Activated CD4-positive, alpha-beta T cell treated with anti-CD3 and anti-CD28 coated beads, Interleukin-2, amount 10 ng/mL, durations not matched to agents 24 days and 14 days (primary cell): ENCODE results near the gene DAGLB. TPM values are rescaled to one million over a fixed set of nuclear protein-coding genes. Genes with fewer than 3 reads are reported as not detected.

Source experiments
- DNase-seq: peaks from one replicate; pipeline ENCODE4 v3.0.0; 2022
- H3K27ac Mint-ChIP-seq: one replicate; pipeline ENCODE4 v1.8.0; 2022; ENCODE audit warnings: mild to moderate bottlenecking, mixed read lengths
- H3K27me3 Mint-ChIP-seq: one replicate; pipeline ENCODE4 v1.8.0; 2022; ENCODE audit warnings: mixed read lengths
- H3K36me3 Mint-ChIP-seq: one replicate; pipeline ENCODE4 v1.8.0; 2022; ENCODE audit warnings: low read depth, mild to moderate bottlenecking, mixed read lengths
- H3K4me1 Mint-ChIP-seq: one replicate; pipeline ENCODE4 v1.8.0; 2021; ENCODE audit warnings: mixed read lengths
- H3K4me3 Mint-ChIP-seq: one replicate; pipeline ENCODE4 v1.8.0; 2022; ENCODE audit warnings: mild to moderate bottlenecking, moderate library complexity, mixed read lengths
- H3K9me3 Mint-ChIP-seq: one replicate; pipeline ENCODE4 v1.8.0; 2021; ENCODE audit warnings: mixed read lengths
- intact Hi-C: fragments of 100-400 bp; cut with micrococcal nuclease; formaldehyde crosslinking; loops from one replicate; pipeline ENCODE4 v1.15.1; 2023
- total RNA-seq: library from RNA; stranded (reverse); gene quantifications from 2 replicates; pipeline ENCODE4 v1.2.3, GENCODE V29; 2022

DAGLB gene
- total RNA-seq, 1 donor from 2014 or later = 26.8 TPM

GRCh38 chr7:6432781-6433180 lies 15.0 kb downstream of the DAGLB start:
- intact Hi-C loops = no loop called here
- Mint-ChIP-seq H3K4me1 (peaks cover 19% of the 10 kb centered on the region), H3K27ac (no peak overlapping the region), H3K36me3 (peaks cover 34% of the 10 kb centered on the region), H3K4me3 (no peak overlapping the region), H3K9me3 (no peaks in the 10 kb centered on the region), H3K27me3 (no peaks in the 10 kb centered on the region)
- no peak for DNase-seq

- Mint-ChIP-seq H3K27me3 (no peaks in the 10 kb centered on the region), H3K27ac (no peak overlapping the region), H3K9me3 (no peaks in the 10 kb centered on the region), H3K36me3 (peaks cover 40% of the 10 kb centered on the region), H3K4me3 (no peak overlapping the region), H3K4me1 (peaks cover 6% of the 10 kb centered on the region)
- intact Hi-C loops = no loop called here
- no peak for DNase-seq
These were observed 16.8 kb downstream of the DAGLB start for GRCh38 chr7:6430974-6431373.

DNA sequence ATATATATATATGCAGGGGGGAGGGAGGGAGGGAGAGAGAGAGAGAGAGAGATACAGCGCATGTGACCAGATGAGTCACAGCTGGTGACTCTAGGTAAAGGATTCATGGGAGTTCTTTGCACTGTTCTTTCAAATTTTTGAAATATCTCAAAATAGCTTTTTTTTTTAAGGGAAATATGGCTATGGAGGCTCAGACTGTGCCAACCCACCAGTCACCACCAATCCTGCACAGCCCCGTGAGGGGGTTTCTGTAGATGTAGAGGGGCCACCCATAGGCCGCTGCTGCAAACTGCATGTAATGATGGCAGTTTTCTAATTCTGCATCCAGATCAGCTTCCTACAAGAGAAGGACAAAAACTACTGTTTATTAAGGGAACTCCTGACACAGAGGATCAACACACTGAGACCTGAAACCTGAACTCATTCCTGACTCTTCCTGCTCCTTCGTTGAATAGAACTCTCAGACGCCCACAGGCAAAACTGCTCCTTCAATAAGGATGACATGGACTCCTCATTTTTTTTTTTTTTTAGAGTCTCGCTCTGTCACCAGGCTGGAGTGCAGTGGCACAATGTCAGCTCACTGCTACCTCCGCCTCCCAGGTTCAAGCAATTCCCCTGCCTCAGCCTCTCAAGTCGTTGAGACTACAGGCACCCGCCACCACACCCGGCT lies 17.3 kb downstream of the DAGLB start:
- Mint-ChIP-seq H3K27me3 (no peaks in the 10 kb centered on the region), H3K27ac (no peak overlapping the region), H3K36me3 (peaks cover 43% of the 10 kb centered on the region), H3K4me1 (peaks cover under 1% of the 10 kb centered on the region), H3K4me3 (no peak overlapping the region), H3K9me3 (no peaks in the 10 kb centered on the region)
- no peak for DNase-seq
- intact Hi-C loops = no loop called here

GRCh38 chr7:6425948-6426347 lies 21.8 kb downstream of the DAGLB start:
- H3K9me3 Mint-ChIP-seq = no peaks in the 10 kb centered on the region
- no peak for DNase-seq
- H3K4me3 Mint-ChIP-seq = no peak overlapping the region
- peaks cover 2% of the 10 kb centered on the region for H3K4me1 Mint-ChIP-seq
- peaks cover 48% of the 10 kb centered on the region for H3K36me3 Mint-ChIP-seq
- no peak overlapping the region for H3K27ac Mint-ChIP-seq
- intact Hi-C loops = no loop called here
- no peaks in the 10 kb centered on the region for H3K27me3 Mint-ChIP-seq

DNA sequence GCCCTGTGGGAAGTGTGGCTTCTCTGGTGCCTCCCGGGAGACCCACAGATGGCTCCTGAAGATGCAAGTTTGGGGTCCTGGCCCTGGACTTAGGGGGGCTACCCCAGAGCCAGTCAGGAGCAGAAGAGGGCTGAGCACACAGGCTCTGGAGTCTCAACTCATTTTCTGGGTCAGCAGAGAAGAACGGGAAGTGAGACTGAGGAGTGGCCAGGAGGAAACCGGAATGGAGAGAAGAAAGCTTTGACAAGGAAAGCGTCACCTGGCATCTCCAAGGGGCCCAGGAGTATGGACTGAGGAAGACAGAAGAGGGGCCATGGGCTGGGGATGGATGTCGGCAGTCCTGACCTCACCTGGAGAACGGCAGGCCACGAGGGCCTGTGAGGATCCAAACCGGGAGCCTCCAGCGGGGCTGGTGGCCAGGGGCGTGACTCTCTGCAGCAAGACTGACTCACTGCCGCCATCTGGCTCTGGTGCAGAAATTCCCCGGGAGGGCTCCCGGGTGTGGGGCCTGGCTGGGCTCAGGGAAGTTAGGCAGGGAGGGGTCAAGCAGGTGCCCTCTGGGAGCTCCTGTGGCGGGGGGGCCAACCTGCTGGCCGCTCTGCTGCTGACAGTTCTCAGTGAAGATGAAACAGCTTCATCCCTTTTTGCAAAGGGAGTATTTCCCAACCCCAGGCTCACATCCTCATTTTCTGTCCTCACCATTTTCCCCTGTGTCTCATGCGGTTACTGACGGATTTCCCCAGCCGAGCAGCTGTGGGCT lies 23.6 kb downstream of the DAGLB start:
- Mint-ChIP-seq H3K36me3 (peaks cover 46% of the 10 kb centered on the region), H3K4me3 (no peak overlapping the region)
- intact Hi-C loops = no loop called here

DNA sequence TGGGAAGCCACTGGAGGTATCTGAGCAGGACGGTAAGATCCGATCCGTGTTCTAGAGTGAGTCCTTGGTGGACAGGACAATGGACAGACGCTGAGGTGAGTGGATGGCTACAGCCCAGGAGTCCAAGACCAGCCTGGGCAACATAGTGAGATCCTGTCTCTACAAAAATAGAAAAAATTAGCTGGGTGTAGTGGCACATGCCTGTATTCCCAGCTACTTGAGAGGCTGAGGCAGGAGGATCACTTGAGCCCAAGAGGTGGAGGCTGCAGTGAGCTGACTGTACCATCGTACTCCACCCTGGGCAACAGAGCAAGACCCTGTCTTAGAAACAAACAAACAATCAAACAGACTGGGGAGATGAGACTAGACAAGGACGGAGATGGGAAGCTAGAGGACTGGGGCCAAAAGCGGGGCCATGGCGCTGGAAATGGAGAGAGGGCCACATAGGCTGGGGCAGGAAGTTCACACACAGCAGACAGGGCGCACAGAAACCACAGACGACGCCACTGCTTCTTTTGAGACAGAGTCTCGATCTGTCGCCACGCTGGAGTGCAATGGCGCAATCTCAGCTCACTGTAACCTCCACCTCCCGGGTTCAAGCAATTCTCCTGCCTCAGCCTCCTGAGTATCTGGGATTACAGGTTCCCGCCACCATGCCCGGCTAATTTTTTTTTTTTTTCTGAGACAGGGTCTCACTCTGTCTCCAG lies 24.7 kb downstream of the DAGLB start:
- no peaks in the 10 kb centered on the region for H3K27me3 Mint-ChIP-seq
- peaks cover 40% of the 10 kb centered on the region for H3K36me3 Mint-ChIP-seq
- no peaks in the 10 kb centered on the region for H3K9me3 Mint-ChIP-seq
- H3K27ac Mint-ChIP-seq = no peak overlapping the region
- H3K4me3 Mint-ChIP-seq = no peak overlapping the region
- intact Hi-C loops = no loop called here
- no peak for DNase-seq
- H3K4me1 Mint-ChIP-seq = peaks cover 2% of the 10 kb centered on the region

More for the DNA sequence above, 23.6 kb downstream of the DAGLB start:
- no peak for DNase-seq
- H3K27me3 Mint-ChIP-seq = no peaks in the 10 kb centered on the region
- H3K4me1 Mint-ChIP-seq = peaks cover 2% of the 10 kb centered on the region
- H3K9me3 Mint-ChIP-seq = no peaks in the 10 kb centered on the region
- no peak overlapping the region for H3K27ac Mint-ChIP-seq

DNA sequence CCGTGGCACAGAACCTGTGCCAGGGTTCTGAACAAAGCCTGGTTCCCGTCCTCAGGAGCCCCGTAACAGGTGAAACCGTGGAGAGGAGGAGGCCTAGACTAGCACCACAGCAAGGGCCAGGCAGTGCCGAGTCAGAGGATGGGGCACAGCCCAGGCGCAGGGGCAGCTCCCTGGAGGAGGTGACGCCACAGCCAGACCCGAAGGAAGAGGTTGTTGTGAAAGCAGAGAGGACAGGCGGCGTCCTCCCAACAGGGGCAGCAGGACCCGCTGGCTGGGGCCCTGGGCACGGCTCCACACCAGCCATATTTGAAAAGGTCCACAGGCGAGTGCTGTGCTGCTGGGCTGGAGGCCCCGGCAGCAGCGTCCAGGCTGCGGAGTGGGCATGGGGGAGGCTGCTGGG lies 25.7 kb downstream of the DAGLB start:
- H3K36me3 Mint-ChIP-seq = peaks cover 37% of the 10 kb centered on the region
- intact Hi-C loops = no loop called here
- H3K4me3 Mint-ChIP-seq = no peak overlapping the region
- no peak overlapping the region for H3K27ac Mint-ChIP-seq
- no peak for DNase-seq
- H3K27me3 Mint-ChIP-seq = no peaks in the 10 kb centered on the region
- H3K4me1 Mint-ChIP-seq = peaks cover 2% of the 10 kb centered on the region
- no peaks in the 10 kb centered on the region for H3K9me3 Mint-ChIP-seq

DNA sequence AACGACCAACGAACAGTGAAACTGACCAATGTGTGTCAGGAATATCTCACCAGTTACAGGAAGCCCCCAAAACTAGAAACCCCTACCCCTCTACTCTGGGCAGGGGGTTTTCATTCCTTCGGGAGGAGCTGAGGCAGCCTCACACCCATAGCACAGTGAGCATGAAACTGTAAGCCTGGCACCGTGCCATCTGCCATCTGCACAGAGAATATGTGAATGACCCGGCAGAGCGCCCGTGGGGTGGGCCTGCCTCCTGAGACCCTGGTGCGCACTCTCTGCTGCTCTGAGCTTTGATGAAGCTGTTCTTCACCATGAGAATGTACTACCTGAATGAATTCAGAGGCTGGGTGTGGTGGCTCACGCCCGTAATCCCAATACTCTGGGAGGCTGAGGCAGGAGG lies 27.1 kb downstream of the DAGLB start:
- no peaks in the 10 kb centered on the region for H3K27me3 Mint-ChIP-seq
- no peak for DNase-seq
- peaks cover 41% of the 10 kb centered on the region for H3K36me3 Mint-ChIP-seq
- H3K27ac Mint-ChIP-seq = no peak overlapping the region
- intact Hi-C loops = no loop called here
- H3K4me1 Mint-ChIP-seq = peaks cover 2% of the 10 kb centered on the region
- H3K9me3 Mint-ChIP-seq = no peaks in the 10 kb centered on the region
- no peak overlapping the region for H3K4me3 Mint-ChIP-seq

DNA sequence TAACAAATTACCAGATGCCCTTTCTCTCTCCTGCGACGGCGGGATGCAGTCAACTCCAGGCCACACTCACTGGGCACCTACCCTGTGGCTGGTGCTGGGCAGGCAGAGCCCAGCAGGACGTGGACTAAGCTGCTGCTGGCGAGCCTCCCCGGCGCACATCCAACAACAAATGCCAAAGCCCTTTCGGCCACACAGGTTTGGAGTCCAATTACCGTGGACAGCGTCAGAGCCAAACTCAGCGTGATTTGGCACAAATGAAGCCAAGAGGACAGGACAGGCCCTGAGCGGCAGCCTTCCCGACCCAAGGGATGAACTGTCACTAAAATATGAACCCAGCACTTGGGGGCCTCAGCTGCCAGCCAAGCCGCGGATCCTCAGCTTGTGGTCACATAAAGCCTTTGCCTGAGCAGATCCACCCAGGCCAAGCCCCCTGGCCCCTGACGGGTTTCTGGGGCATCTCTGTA lies 28.4 kb downstream of the DAGLB start:
- Mint-ChIP-seq H3K36me3 (peaks cover 38% of the 10 kb centered on the region), H3K27ac (no peak overlapping the region), H3K9me3 (no peaks in the 10 kb centered on the region), H3K27me3 (no peaks in the 10 kb centered on the region), H3K4me1 (peaks cover 2% of the 10 kb centered on the region), H3K4me3 (no peak overlapping the region)
- no peak for DNase-seq
- intact Hi-C loops = no loop called here

DNA sequence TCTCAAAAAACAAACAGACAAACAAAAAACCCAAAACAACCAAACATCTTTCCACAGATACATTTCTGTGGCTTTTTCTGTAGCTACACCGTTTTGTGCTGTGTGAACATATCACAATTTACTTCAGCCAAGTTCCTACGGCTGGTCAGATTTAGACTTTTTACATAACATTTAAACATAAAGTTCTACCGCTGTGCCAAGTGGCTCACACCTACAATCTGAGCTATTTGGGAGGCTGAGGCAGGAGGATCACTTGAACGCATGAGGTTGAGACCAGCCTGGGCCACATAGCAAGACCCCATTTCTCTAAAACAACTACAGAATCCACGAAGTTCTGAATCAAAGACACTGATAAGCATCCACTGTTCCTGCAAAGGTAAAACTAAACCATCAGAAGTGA lies 30.3 kb downstream of the DAGLB start:
- Mint-ChIP-seq H3K27me3 (no peaks in the 10 kb centered on the region), H3K4me1 (no peaks in the 10 kb centered on the region), H3K27ac (no peak overlapping the region), H3K4me3 (no peak overlapping the region), H3K36me3 (peaks cover 40% of the 10 kb centered on the region), H3K9me3 (no peaks in the 10 kb centered on the region)
- no peak for DNase-seq
- intact Hi-C loops = no loop called here

GRCh38 chr7:6416516-6417145 lies 31.1 kb downstream of the DAGLB start:
- Mint-ChIP-seq H3K36me3 (peaks cover 42% of the 10 kb centered on the region), H3K27me3 (no peaks in the 10 kb centered on the region), H3K9me3 (no peaks in the 10 kb centered on the region), H3K4me1 (no peaks in the 10 kb centered on the region), H3K27ac (no peak overlapping the region), H3K4me3 (no peak overlapping the region)
- intact Hi-C loops = no loop called here
- no peak for DNase-seq

- intact Hi-C loops = no loop called here
- H3K36me3 Mint-ChIP-seq = peaks cover 51% of the 10 kb centered on the region
These were observed 34.1 kb downstream of the DAGLB start for GRCh38 chr7:6413637-6414036.

DNA sequence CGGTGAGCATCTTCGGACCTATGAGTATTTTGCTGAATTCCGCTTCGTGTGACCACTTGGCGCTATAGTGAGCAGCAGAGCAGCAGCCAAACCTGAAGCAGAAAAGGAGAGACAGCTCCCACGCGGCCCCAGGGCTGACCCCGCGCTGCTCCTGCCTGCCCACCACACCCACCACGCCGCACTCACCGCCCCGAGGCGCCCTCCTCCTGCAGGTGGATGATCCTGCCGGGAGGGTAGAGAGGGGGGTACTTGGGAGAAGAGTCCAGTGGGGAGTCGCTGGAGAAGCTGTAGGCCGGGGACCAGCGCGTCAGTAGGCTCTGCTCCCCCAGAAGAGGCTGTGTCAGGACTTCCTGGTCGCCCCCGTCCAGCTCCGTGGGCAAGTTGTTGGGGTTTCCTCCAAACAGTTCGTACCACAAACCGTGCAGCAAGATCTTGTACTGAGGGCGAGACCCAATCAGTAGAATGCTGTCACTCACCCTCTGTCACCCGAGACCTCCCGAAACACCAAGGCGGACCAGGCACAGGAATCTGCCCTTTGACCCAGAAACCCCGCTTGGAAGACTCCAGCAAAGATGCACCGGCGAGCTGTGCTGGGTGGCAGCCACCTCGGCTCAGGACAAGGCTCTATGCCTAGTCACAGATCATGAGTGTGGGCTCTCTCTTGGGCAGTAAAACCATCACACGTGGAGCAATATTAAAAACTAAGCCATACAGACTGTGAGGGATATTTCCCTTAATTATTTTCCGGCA lies 37.6 kb downstream of the DAGLB start:
- Mint-ChIP-seq H3K27me3 (no peaks in the 10 kb centered on the region), H3K4me1 (peaks cover 2% of the 10 kb centered on the region), H3K27ac (no peak overlapping the region), H3K4me3 (no peak overlapping the region), H3K9me3 (no peaks in the 10 kb centered on the region), H3K36me3 (peaks cover 58% of the 10 kb centered on the region)
- intact Hi-C loops = no loop called here
- DNase-seq = no peak

More at GRCh38 chr7:6413637-6414036, 34.1 kb downstream of the DAGLB start:
- Mint-ChIP-seq H3K4me1 (peaks cover under 1% of the 10 kb centered on the region), H3K27me3 (no peaks in the 10 kb centered on the region), H3K4me3 (no peak overlapping the region), H3K27ac (peak overlapping the region; percentile 51), H3K9me3 (no peaks in the 10 kb centered on the region)
- DNase-seq = no peak
